Smooth muscle cell (in vitro differentiated cells): ENCODE measurements around the gene ZNF664. TPM values are rescaled to one million over a fixed set of nuclear protein-coding genes. Genes with fewer than 3 reads are reported as not detected.

Experiments used
- DNase-seq: peaks from one replicate; lab custom pipeline; 2025; ENCODE audit not compliant: unreplicated experiment; lab: John Stamatoyannopoulos, UW
- H2AFZ ChIP-seq: fragments of 200-600 bp; sonication (generic); 2 replicates; pipeline ENCODE4 v1.6.0; 2016; ENCODE audit warnings: antibody characterized with exemption, low read depth, mild to moderate bottlenecking
- H3F3A ChIP-seq: fragments of 200-600 bp; sonication (generic); 2 replicates; pipeline ENCODE4 v1.6.0; 2017; ENCODE audit warnings: antibody characterized with exemption, low read depth
- H3K27ac ChIP-seq: fragments of 200-600 bp; sonication (generic); 2 replicates; pipeline ENCODE4 v1.5.1; 2016; ENCODE audit warnings: low read depth, mild to moderate bottlenecking
- H3K27me3 ChIP-seq: fragments of 200-600 bp; sonication (generic); 2 replicates; pipeline ENCODE4 v1.6.1; 2016; ENCODE audit warnings: low read depth, mild to moderate bottlenecking
- H3K36me3 ChIP-seq: fragments of 200-600 bp; sonication (generic); 2 replicates; pipeline ENCODE4 v1.5.1; 2016; ENCODE audit warnings: low read depth
- H3K4me1 ChIP-seq: fragments of 200-600 bp; sonication (generic); 2 replicates; pipeline ENCODE4 v1.5.1; 2016; ENCODE audit warnings: low read depth
- H3K4me2 ChIP-seq: fragments of 200-600 bp; sonication (generic); 2 replicates; pipeline ENCODE4 v1.6.0; 2016; ENCODE audit warnings: mild to moderate bottlenecking
- H3K4me3 ChIP-seq: fragments of 200-600 bp; sonication (generic); 2 replicates; pipeline ENCODE4 v1.5.1; 2016; ENCODE audit warnings: mild to moderate bottlenecking
- H3K79me2 ChIP-seq: fragments of 200-600 bp; sonication (generic); 2 replicates; pipeline ENCODE4 v1.6.0; 2016; ENCODE audit warnings: low read depth, mild to moderate bottlenecking
- H3K9ac ChIP-seq: fragments of 200-600 bp; sonication (generic); 2 replicates; pipeline ENCODE4 v1.6.0; 2016; ENCODE audit warnings: low read depth
- H3K9me3 ChIP-seq: fragments of 200-600 bp; sonication (generic); replicated peaks from 2 replicates; pipeline ENCODE4 v1.5.1; 2016; ENCODE audit warnings: low read depth
- H4K20me1 ChIP-seq: fragments of 200-600 bp; sonication (generic); 2 replicates; pipeline ENCODE4 v1.6.0; 2016; ENCODE audit warnings: low read depth
- CTCF ChIP-seq: fragments of 200-600 bp; sonication (generic); IDR thresholded peaks from 2 replicates; pipeline ENCODE4 v1.5.1; 2017; ENCODE audit warnings: borderline replicate concordance, mild to moderate bottlenecking, antibody characterized with exemption; ENCODE audit not compliant: insufficient read depth, poor library complexity, severe bottlenecking
- WGBS: methylation state at CpG from one replicate; pipeline ENCODE4 v1.1.7; 2016; ENCODE audit warnings: low lambda C conversion rate; 5-methylcytosine and 5-hydroxymethylcytosine counted together
- polyA plus RNA-seq: library from polyadenylated mRNA; unstranded; fragments of >200 nt; fragmentation: Nextera tagmentation; extraction: Ambion mirVana; gene quantifications from 2 replicates; pipeline ENCODE4 v1.2.1, GENCODE V29; 2016
- total RNA-seq: library from RNA; depleted of rRNA; stranded (reverse); fragments of >200 nt; gene quantifications from 2 replicates; pipeline ENCODE4 v1.2.3, GENCODE V29; 2014

Gene ZNF664
- total and polyA plus RNA-seq, 2 experiments from 2014 or later, result 6.4 to 47.7 TPM

GRCh38 chr12:123931686-123932321, 41.2 kb upstream of the ZNF664 start:
- Histone ChIP-seq H3K79me2 (no peaks in the 10 kb centered on the region), H3K4me2 (no peak overlapping the region), H3K27me3 (no peaks in the 10 kb centered on the region), H3K4me1 (no peaks in the 10 kb centered on the region), H3K36me3 (peaks cover 7% of the 10 kb centered on the region), H3K4me3 (no peak overlapping the region), H2AFZ (no peak overlapping the region), H3K9me3 (no peaks in the 10 kb centered on the region), H3F3A (no peaks in the 10 kb centered on the region), H3K9ac (no peak overlapping the region), H3K27ac (no peak overlapping the region), H4K20me1 (no peaks in the 10 kb centered on the region)
- DNase-seq, result no peak
- WGBS, result 90% methylated on average over 14 of the region's 14 CpGs
- no peak for TF ChIP-seq CTCF

- Histone ChIP-seq H3K27ac (no peak overlapping the region), H3K4me2 (no peak overlapping the region), H3K4me1 (no peaks in the 10 kb centered on the region), H3K9ac (no peak overlapping the region), H3K4me3 (no peak overlapping the region), H3K9me3 (no peaks in the 10 kb centered on the region), H4K20me1 (no peaks in the 10 kb centered on the region), H3K36me3 (peaks cover 9% of the 10 kb centered on the region), H3F3A (no peaks in the 10 kb centered on the region), H2AFZ (no peak overlapping the region), H3K79me2 (no peaks in the 10 kb centered on the region), H3K27me3 (no peaks in the 10 kb centered on the region)
- WGBS, result 95% methylated on average over 14 of the region's 14 CpGs
- TF ChIP-seq CTCF, result no peak
- no peak for DNase-seq
Measured at GRCh38 chr12:123933214-123933613, 39.8 kb upstream of the ZNF664 start.

- 89% methylated on average over 11 of the region's 11 CpGs for WGBS
- H3K36me3 ChIP-seq, result peaks cover 9% of the 10 kb centered on the region
- TF ChIP-seq CTCF, result no peak
- H3F3A ChIP-seq, result peaks cover 3% of the 10 kb centered on the region
- no peak overlapping the region for H2AFZ ChIP-seq
- H3K9ac ChIP-seq, result no peak overlapping the region
- no peak overlapping the region for H3K4me2 ChIP-seq
- H3K79me2 ChIP-seq, result no peaks in the 10 kb centered on the region
- no peaks in the 10 kb centered on the region for H4K20me1 ChIP-seq
- H3K4me3 ChIP-seq, result no peak overlapping the region
- H3K4me1 ChIP-seq, result no peaks in the 10 kb centered on the region
- no peak for DNase-seq
- no peak overlapping the region for H3K27ac ChIP-seq
- no peaks in the 10 kb centered on the region for H3K27me3 ChIP-seq
- no peaks in the 10 kb centered on the region for H3K9me3 ChIP-seq
Measured at GRCh38 chr12:123934016-123934620, 38.9 kb upstream of the ZNF664 start.

GRCh38 chr12:123934829-123935228, 38.2 kb upstream of the ZNF664 start:
- Histone ChIP-seq H3K4me3 (no peak overlapping the region), H3K4me2 (no peak overlapping the region), H3K27ac (no peak overlapping the region), H3K9me3 (no peaks in the 10 kb centered on the region), H3K4me1 (no peaks in the 10 kb centered on the region), H3K36me3 (peaks cover 9% of the 10 kb centered on the region), H3K27me3 (no peaks in the 10 kb centered on the region), H3F3A (peaks cover 6% of the 10 kb centered on the region), H3K79me2 (no peaks in the 10 kb centered on the region), H2AFZ (no peak overlapping the region), H3K9ac (no peak overlapping the region), H4K20me1 (no peaks in the 10 kb centered on the region)
- WGBS, result 58% methylated on average over 9 of the region's 9 CpGs
- no peak for DNase-seq
- TF ChIP-seq CTCF, result no peak
